Vagina (tissue), 2 donors: ENCODE measurements around the gene RASL11B. TPM values are rescaled to one million over a fixed set of nuclear protein-coding genes. Genes with fewer than 3 reads are reported as not detected.

Experiments
- DNase-seq, 2 donors: peaks; one replicate each; pipeline ENCODE4 v3.0.0-alpha.2; 2017; ENCODE audit errors: extremely low spot score in 2 of 2
- H3K27ac ChIP-seq: fragments of 200-600 bp; sonication (generic); one replicate; pipeline ENCODE4 v1.5.1; 2019
- H3K27me3 ChIP-seq: fragments of 200-600 bp; sonication (generic); one replicate; pipeline ENCODE4 v1.5.1; 2019
- H3K36me3 ChIP-seq, 2 donors: fragments of 200-600 bp; sonication (generic); one replicate each; pipeline ENCODE4 v1.5.1; 2017 to 2019
- H3K4me1 ChIP-seq: fragments of 200-600 bp; sonication (generic); one replicate; pipeline ENCODE4 v1.5.1; 2019
- H3K4me3 ChIP-seq, 2 donors: fragments of 200-600 bp; sonication (generic); 1 replicate in 1 of 2; 2 replicates in 1 of 2; pipeline ENCODE4 v1.5.1; 2016 to 2019
- H3K9me3 ChIP-seq: fragments of 200-600 bp; sonication (generic); one replicate; pipeline ENCODE4 v1.5.1; 2019
- CTCF ChIP-seq, 3 experiments: fragments of 450-650 bp in 2 of 3; fragments of 200-600 bp in 1 of 3; sonication (generic) in 1 of 3; IDR thresholded peaks; one replicate each; pipeline ENCODE4 v1.5.1; 2017 to 2019; ENCODE audit warnings: antibody characterized with exemption in 3 of 3, mild to moderate bottlenecking in 2 of 3, moderate library complexity in 2 of 3
- POLR2A ChIP-seq, 2 donors: fragments of 450-650 bp; IDR thresholded peaks; one replicate each; pipeline ENCODE4 v1.6.1; 2017; ENCODE audit warnings: antibody characterized with exemption in 2 of 2, mild to moderate bottlenecking in 2 of 2, moderate library complexity in 2 of 2
- POLR2AphosphoS5 ChIP-seq, 2 donors: sonication (generic); formaldehyde crosslinking; IDR thresholded peaks; one replicate each; pipeline ENCODE4 v1.9.0; 2017; ENCODE audit warnings: antibody characterized with exemption in 2 of 2, mild to moderate bottlenecking in 2 of 2, low read depth in 1 of 2; ENCODE audit not compliant: insufficient read depth in 1 of 2
- intact Hi-C: fragments of 100-400 bp; cut with DNase I; formaldehyde crosslinking; loops from one replicate; pipeline ENCODE4 v1.15.1; 2023
- total RNA-seq: library from RNA; depleted of rRNA; stranded (reverse); fragments of >200 nt; gene quantifications from one replicate; pipeline ENCODE4 v1.2.3, GENCODE V29; 2016

Gene RASL11B
- total RNA-seq, 1 donor from 2014 or later: 9.3 TPM

- Histone ChIP-seq H3K4me1 (peaks cover 39% of the 10 kb centered on the region), H3K9me3 (no peaks in the 10 kb centered on the region), H3K36me3 (no peaks in the 10 kb centered on the region), H3K27ac (peak overlapping the region; percentile 76), H3K27me3 (no peaks in the 10 kb centered on the region), H3K4me3 (no peak overlapping the region)
- no peak for DNase-seq
- intact Hi-C loops: no loop called here
- no peak for TF ChIP-seq CTCF (IDR thresholded peaks at IDR 0.05)
- TF ChIP-seq POLR2AphosphoS5 (IDR thresholded peaks at IDR 0.05; ENCODE audit: insufficient read depth in 1 of 2, low read depth in 1 of 2): no peak
- no peak for TF ChIP-seq POLR2A (IDR thresholded peaks at IDR 0.05)
Measured at GRCh38 chr4:52838729-52839586, 23.2 kb upstream of the RASL11B start.

DNA sequence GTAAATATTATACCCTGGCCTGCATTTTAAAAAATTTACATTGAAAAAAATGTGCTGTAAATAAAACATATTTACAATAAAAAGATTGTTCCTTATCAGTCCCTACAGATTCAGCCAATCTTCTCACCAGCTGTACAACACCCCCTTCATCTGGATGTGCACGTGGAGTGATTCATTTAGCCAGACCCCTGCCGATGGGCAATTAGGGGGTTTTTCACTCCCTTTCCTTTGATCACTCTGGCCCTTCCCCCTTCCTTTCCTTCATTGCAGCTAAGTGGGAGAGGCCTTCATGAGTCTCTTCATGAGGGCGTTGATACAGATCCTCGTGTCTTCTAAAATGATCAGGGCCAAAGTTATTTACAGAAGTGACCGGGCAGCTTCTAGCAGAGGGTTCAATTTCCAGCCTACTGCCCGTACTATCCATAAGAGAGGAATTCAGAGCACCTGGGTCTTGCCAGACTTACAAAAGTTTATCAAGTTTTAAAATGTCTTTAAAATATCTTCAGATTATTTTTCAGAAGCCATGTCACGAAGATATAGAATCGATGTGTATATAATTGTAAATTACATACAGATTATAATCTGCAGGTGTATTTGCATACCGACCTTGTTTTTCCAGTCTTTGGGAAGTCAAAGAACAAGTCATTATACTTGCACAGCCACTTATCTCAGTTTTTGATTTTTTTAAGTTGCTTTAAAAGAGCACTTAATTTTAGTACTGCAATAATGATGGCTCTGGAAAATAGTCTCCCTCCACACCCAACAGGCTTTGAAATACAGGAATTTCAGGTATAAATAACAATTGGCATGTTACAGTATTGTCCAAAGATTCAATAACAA, 21.4 kb upstream of the RASL11B start:
- TF ChIP-seq POLR2A (IDR thresholded peaks at IDR 0.05) (no peak), POLR2AphosphoS5 (IDR thresholded peaks at IDR 0.05; ENCODE audit: insufficient read depth in 1 of 2, low read depth in 1 of 2) (no peak), CTCF (IDR thresholded peaks at IDR 0.05) (no peak)
- intact Hi-C loops: no loop called here

DNA sequence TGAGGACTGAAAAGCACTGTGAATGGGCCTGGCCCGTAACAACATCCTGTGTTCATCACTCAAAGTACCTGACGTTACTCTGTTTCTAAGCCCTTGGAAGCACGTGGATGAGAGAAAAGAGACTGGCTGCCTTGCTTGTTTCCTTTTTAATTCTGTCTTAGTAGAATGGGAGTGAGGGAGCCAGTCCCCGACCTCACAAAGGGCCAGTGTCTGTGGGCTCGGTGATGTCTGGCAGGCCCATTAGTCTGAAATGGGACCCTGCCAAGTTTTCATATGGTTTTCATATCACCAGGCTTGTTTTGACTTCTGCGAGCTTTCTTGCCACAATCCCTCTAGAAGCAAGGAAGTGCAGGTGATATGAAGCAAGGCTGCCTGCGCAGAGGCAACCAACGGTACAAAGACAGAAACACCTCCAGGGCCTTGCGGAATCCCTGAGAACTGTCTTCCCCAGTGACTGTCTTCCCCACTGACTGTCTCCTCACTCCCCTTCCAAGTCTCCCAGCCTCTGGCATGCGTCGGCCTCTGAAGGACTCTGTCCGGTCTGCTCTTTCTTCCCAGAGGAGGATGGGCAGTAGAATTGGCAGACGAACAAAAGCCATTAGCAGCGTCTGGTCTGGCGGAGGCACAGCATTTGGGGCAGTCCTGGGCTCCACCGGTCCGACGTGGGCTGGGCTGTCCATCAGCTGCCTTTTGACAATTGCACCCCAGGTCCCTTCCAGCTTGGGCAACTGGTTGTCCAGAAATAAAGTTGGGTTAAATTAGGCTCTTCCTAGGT, 20.2 kb upstream of the RASL11B start:
- Histone ChIP-seq H3K4me3 (no peak overlapping the region), H3K36me3 (no peaks in the 10 kb centered on the region), H3K9me3 (no peaks in the 10 kb centered on the region), H3K27ac (no peak overlapping the region), H3K27me3 (no peaks in the 10 kb centered on the region), H3K4me1 (peaks cover 39% of the 10 kb centered on the region)
- no peak for TF ChIP-seq POLR2AphosphoS5 (IDR thresholded peaks at IDR 0.05; ENCODE audit: insufficient read depth in 1 of 2, low read depth in 1 of 2)
- no peak for TF ChIP-seq POLR2A (IDR thresholded peaks at IDR 0.05)
- no peak for TF ChIP-seq CTCF (IDR thresholded peaks at IDR 0.05)
- intact Hi-C loops: no loop called here
- DNase-seq: no peak

More for the DNA sequence above, 21.4 kb upstream of the RASL11B start:
- H3K4me3 ChIP-seq: no peak overlapping the region
- H3K9me3 ChIP-seq: no peaks in the 10 kb centered on the region
- H3K36me3 ChIP-seq: no peaks in the 10 kb centered on the region
- H3K27me3 ChIP-seq: no peaks in the 10 kb centered on the region
- H3K27ac ChIP-seq: no peak overlapping the region
- peaks cover 39% of the 10 kb centered on the region for H3K4me1 ChIP-seq
- no peak for DNase-seq

GRCh38 chr4:52842792-52843191, 19.3 kb upstream of the RASL11B start:
- Histone ChIP-seq H3K4me3 (no peak overlapping the region), H3K27ac (no peak overlapping the region), H3K4me1 (peaks cover 30% of the 10 kb centered on the region), H3K36me3 (no peaks in the 10 kb centered on the region), H3K27me3 (no peaks in the 10 kb centered on the region), H3K9me3 (no peaks in the 10 kb centered on the region)
- TF ChIP-seq POLR2AphosphoS5 (IDR thresholded peaks at IDR 0.05; ENCODE audit: insufficient read depth in 1 of 2, low read depth in 1 of 2) (no peak), POLR2A (IDR thresholded peaks at IDR 0.05) (no peak), CTCF (IDR thresholded peaks at IDR 0.05) (no peak)
- no peak for DNase-seq
- intact Hi-C loops: no loop called here
